CD4-positive, alpha-beta memory T cell (primary cell): Measurements from ENCODE around the gene TSPAN31. TPM values are rescaled to one million over a fixed set of nuclear protein-coding genes. Genes with fewer than 3 reads are reported as not detected.

Experiments
- CTCF ChIA-PET: fragments of 350-600 bp; sonication (Branson Sonifier 250); formaldehyde crosslinking; loops from one replicate; lab custom pipeline; 2021; ENCODE audit warnings: inconsistent platforms; ENCODE audit not compliant: partially characterized antibody; lab: Charles Lee
- POLR2A ChIA-PET: fragments of 350-600 bp; sonication (Branson Sonifier 250); formaldehyde crosslinking; loops from one replicate; lab custom pipeline; 2021; ENCODE audit not compliant: partially characterized antibody; lab: Charles Lee
- DNase-seq, 5 donors: peaks; one replicate each; pipeline versions ENCODE4 v3.0.0 to v3.0.0-alpha.2; 2020 to 2022; ENCODE audit warnings: mixed read lengths in 1 of 5
- H3K27ac ChIP-seq: one replicate; pipeline ENCODE4 v1.7.0; 2013; ENCODE audit warnings: low read depth, low read length
- H3K27me3 ChIP-seq: 2 replicates; pipeline ENCODE4 v1.7.0; 2013; ENCODE audit warnings: mild to moderate bottlenecking, low read length, moderate library complexity; ENCODE audit not compliant: insufficient read depth
- H3K36me3 ChIP-seq: 2 replicates; pipeline ENCODE4 v1.7.0; 2013; ENCODE audit warnings: mild to moderate bottlenecking, low read length, moderate library complexity; ENCODE audit not compliant: insufficient read depth
- H3K4me1 ChIP-seq: 2 replicates; pipeline ENCODE4 v1.7.0; 2013; ENCODE audit warnings: mild to moderate bottlenecking, low read length, moderate library complexity; ENCODE audit not compliant: insufficient read depth
- H3K4me3 ChIP-seq, 2 donors: one replicate each; pipeline ENCODE4 v1.7.0; 2013; ENCODE audit warnings: low read length in 2 of 2, mild to moderate bottlenecking in 1 of 2
- H3K9me3 ChIP-seq, 2 donors: one replicate each; pipeline ENCODE4 v1.7.0; 2013; ENCODE audit warnings: low read length in 2 of 2, control low read depth in 1 of 2; ENCODE audit not compliant: control insufficient read depth in 1 of 2
- H3K27ac Mint-ChIP-seq, 7 donors: one replicate each; pipeline ENCODE4 v1.8.0; 2020 to 2021; ENCODE audit warnings: mixed read lengths in 7 of 7, mild to moderate bottlenecking in 6 of 7, inconsistent platforms in 3 of 7, moderate library complexity in 3 of 7
- H3K27me3 Mint-ChIP-seq, 2 donors: one replicate each; pipeline ENCODE4 v1.8.0; 2020 to 2021; ENCODE audit warnings: mixed read lengths in 2 of 2
- H3K36me3 Mint-ChIP-seq, 2 donors: one replicate each; pipeline ENCODE4 v1.8.0; 2020 to 2021; ENCODE audit warnings: mixed read lengths in 2 of 2, inconsistent platforms in 1 of 2, mild to moderate bottlenecking in 1 of 2
- H3K4me1 Mint-ChIP-seq, 4 donors: one replicate each; pipeline ENCODE4 v1.8.0; 2020 to 2021; ENCODE audit warnings: mixed read lengths in 4 of 4, mild to moderate bottlenecking in 1 of 4
- H3K4me3 Mint-ChIP-seq, 8 donors: one replicate each; pipeline ENCODE4 v1.8.0; 2020 to 2021; ENCODE audit warnings: mixed read lengths in 8 of 8, mild to moderate bottlenecking in 7 of 8, moderate library complexity in 6 of 8, inconsistent platforms in 3 of 8
- H3K9me3 Mint-ChIP-seq, 8 donors: one replicate each; pipeline ENCODE4 v1.8.0; 2020 to 2021; ENCODE audit warnings: mixed read lengths in 8 of 8, mild to moderate bottlenecking in 5 of 8, inconsistent platforms in 3 of 8, moderate library complexity in 1 of 8
- intact Hi-C: fragments of 100-400 bp; cut with micrococcal nuclease; formaldehyde crosslinking; loops from one replicate; pipeline ENCODE4 v1.15.1; 2023
- polyA plus RNA-seq, 2 donors: library from polyadenylated mRNA; unstranded; fragments of 300-500 nt; fragmentation: Illumina TruSeq; gene quantifications; one replicate each; pipeline ENCODE4 v1.2.3, GENCODE V29; 2021
- total RNA-seq, 2 experiments: library from RNA; stranded (reverse); gene quantifications; one replicate each; pipeline ENCODE4 v1.2.3, GENCODE V29; 2021

The TSPAN31 gene
- total and polyA plus RNA-seq, 4 experiments from 2014 or later: 27.5 to 76.2 (median 34.0) TPM

GRCh38 chr12:57765698-57766463 lies 21.0 kb downstream of the TSPAN31 start:
- Histone ChIP-seq H3K27ac (no peak overlapping the region), H3K4me1 (peaks cover 35% of the 10 kb centered on the region), H3K4me3 (peak overlapping the region; percentile 37 to 60), H3K27me3 (peaks cover 19% of the 10 kb centered on the region), H3K36me3 (no peaks in the 10 kb centered on the region), H3K9me3 (no peaks in the 10 kb centered on the region)
- peak overlapping the region; percentile 85 to 94 (median 88) for H3K4me3 Mint-ChIP-seq
- ChIA-PET POLR2A (interaction anchor here (0.6 to 4.3 kb wide), 7 partner anchors 10 to 132 kb away, joined by 3 to 45 read pairs (median 4); partner anchors contain the start of genes TSFM and TSPAN31), CTCF (interaction anchor here (0.6 to 3.6 kb wide), 10 partner anchors 9 to 140 kb away, joined by 3 to 36 read pairs (median 5); partner anchors contain the start of gene TSFM)
- no peak for DNase-seq
- peaks cover 0 to 2% (median 0%) of the 10 kb centered on the region in 8 donors for H3K9me3 Mint-ChIP-seq
- H3K27ac Mint-ChIP-seq: peak overlapping the region in 5 of 7 donors; percentile 36 to 78 (median 64)
- intact Hi-C loops: loop anchor here (1.0 to 2.0 kb wide), 2 partner anchors 10 to 139 kb away; no protein-coding TSS in a partner anchor
- H3K36me3 Mint-ChIP-seq: peaks cover 11 to 14% of the 10 kb centered on the region in 2 donors
- H3K4me1 Mint-ChIP-seq: peaks cover 9 to 48% (median 24%) of the 10 kb centered on the region in 4 donors
- H3K27me3 Mint-ChIP-seq: peaks cover 6 to 13% of the 10 kb centered on the region in 2 donors

GRCh38 chr12:57766464-57767304 lies 21.8 kb downstream of the TSPAN31 start, which contains the start of gene CYP27B1:
Gene CYP27B1, minus strand, starts transcription at chr12:57767078. Its CDS starts 37 bp downstream, at chr12:57767041.
- peak within 1 kb of the TSS; percentile 37 to 60 for H3K4me3 ChIP-seq
- intact Hi-C loops: no loop called here
- POLR2A ChIA-PET: interaction anchor here (0.6 to 4.3 kb wide), 9 partner anchors 9 to 131 kb away, joined by 3 to 45 read pairs (median 4); partner anchors contain the start of genes CDK4, TSFM and TSPAN31

GRCh38 chr12:57767305-57767698 lies 22.5 kb downstream of the TSPAN31 start:
- Mint-ChIP-seq H3K4me3 (peak overlapping the region in 3 of 8 donors; percentile 6 to 94 (median 91)), H3K36me3 (peaks cover 11 to 19% of the 10 kb centered on the region in 2 donors), H3K4me1 (peaks cover 17 to 54% (median 34%) of the 10 kb centered on the region in 4 donors), H3K9me3 (peaks cover 0 to 2% (median 0%) of the 10 kb centered on the region in 8 donors), H3K27me3 (peaks cover 6 to 15% of the 10 kb centered on the region in 2 donors), H3K27ac (no peak overlapping the region)
- no peak overlapping the region for H3K27ac ChIP-seq
- ChIA-PET POLR2A (interaction anchor here (1.0 to 4.3 kb wide), 8 partner anchors 8 to 26 kb away, joined by 3 to 45 read pairs (median 4); partner anchors contain the start of genes CDK4, TSFM and TSPAN31), CTCF (interaction anchor here (0.8 to 4.8 kb wide), 9 partner anchors 8 to 138 kb away, joined by 3 to 36 read pairs (median 4); no protein-coding TSS in a partner anchor)
- peaks cover 19% of the 10 kb centered on the region for H3K27me3 ChIP-seq
- H3K4me3 ChIP-seq: no peak overlapping the region
- intact Hi-C loops: no loop called here
- no peaks in the 10 kb centered on the region for H3K9me3 ChIP-seq
- peaks cover 45% of the 10 kb centered on the region for H3K4me1 ChIP-seq
- no peaks in the 10 kb centered on the region for H3K36me3 ChIP-seq
- DNase-seq: no peak

More at GRCh38 chr12:57766464-57767304, 21.8 kb downstream of the TSPAN31 start, which contains the start of gene CYP27B1:
- Histone ChIP-seq H3K4me1 (peaks cover 43% of the 10 kb centered on the region), H3K36me3 (no peaks in the 10 kb centered on the region), H3K27ac (no peak within 1 kb of the TSS), H3K9me3 (no peaks in the 10 kb centered on the region), H3K27me3 (peaks cover 19% of the 10 kb centered on the region)
- Mint-ChIP-seq H3K27ac (peak within 1 kb of the TSS in 5 of 7 donors; percentile 54 to 78 (median 64)), H3K4me1 (peaks cover 14 to 49% (median 31%) of the 10 kb centered on the region in 4 donors), H3K36me3 (peaks cover 11 to 15% of the 10 kb centered on the region in 2 donors), H3K9me3 (peaks cover 0 to 2% (median 0%) of the 10 kb centered on the region in 8 donors), H3K27me3 (peaks cover 6 to 15% of the 10 kb centered on the region in 2 donors), H3K4me3 (peak within 1 kb of the TSS; percentile 85 to 94 (median 88))
- CTCF ChIA-PET: interaction anchor here (0.6 to 4.8 kb wide), 11 partner anchors 7 to 139 kb away, joined by 3 to 36 read pairs (median 4); no protein-coding TSS in a partner anchor
- DNase-seq: no peak

GRCh38 chr12:57767876-57768275 lies 23.0 kb downstream of the TSPAN31 start:
- no peak for DNase-seq
- POLR2A ChIA-PET: interaction anchor here (0.6 to 4.3 kb wide), 7 partner anchors 9 to 165 kb away, joined by 3 to 45 read pairs (median 4); partner anchors contain the start of genes CDK4, TSFM and TSPAN31
- Mint-ChIP-seq H3K4me3 (peak overlapping the region in 1 of 8 donors; percentile 27), H3K4me1 (peaks cover 18 to 56% (median 36%) of the 10 kb centered on the region in 4 donors), H3K9me3 (peaks cover 0 to 2% (median 0%) of the 10 kb centered on the region in 8 donors), H3K36me3 (peaks cover 11 to 20% of the 10 kb centered on the region in 2 donors), H3K27me3 (peaks cover 6 to 15% of the 10 kb centered on the region in 2 donors), H3K27ac (no peak overlapping the region)
- intact Hi-C loops: no loop called here
- peaks cover 19% of the 10 kb centered on the region for H3K27me3 ChIP-seq
- no peaks in the 10 kb centered on the region for H3K9me3 ChIP-seq
- no peak overlapping the region for H3K27ac ChIP-seq
- CTCF ChIA-PET: interaction anchor here (0.8 to 4.8 kb wide), 8 partner anchors 9 to 138 kb away, joined by 3 to 36 read pairs (median 10); no protein-coding TSS in a partner anchor
- H3K36me3 ChIP-seq: no peaks in the 10 kb centered on the region
- H3K4me1 ChIP-seq: peaks cover 48% of the 10 kb centered on the region
- no peak overlapping the region for H3K4me3 ChIP-seq

GRCh38 chr12:57769594-57769993 lies 24.8 kb downstream of the TSPAN31 start:
- Mint-ChIP-seq H3K4me1 (peaks cover 19 to 54% (median 32%) of the 10 kb centered on the region in 4 donors), H3K27ac (peak overlapping the region in 4 of 7 donors; percentile 8 to 72 (median 59)), H3K36me3 (peaks cover 11 to 21% of the 10 kb centered on the region in 2 donors), H3K27me3 (peaks cover 1 to 9% of the 10 kb centered on the region in 2 donors), H3K4me3 (peak overlapping the region in 6 of 8 donors; percentile 2 to 77 (median 21)), H3K9me3 (peaks cover 0 to 2% (median 0%) of the 10 kb centered on the region in 8 donors)
- Histone ChIP-seq H3K4me3 (no peak overlapping the region), H3K27ac (no peak overlapping the region), H3K36me3 (no peaks in the 10 kb centered on the region), H3K9me3 (no peaks in the 10 kb centered on the region), H3K4me1 (peaks cover 52% of the 10 kb centered on the region), H3K27me3 (peaks cover 19% of the 10 kb centered on the region)
- intact Hi-C loops: no loop called here
- ChIA-PET POLR2A (interaction anchor here (1.2 kb wide), 1 partner anchor 13 kb away, joined by 3 read pairs; the partner anchor contains the start of gene TSFM), CTCF (interaction anchor here (1.7 to 4.8 kb wide), 2 partner anchors 10 to 12 kb away, joined by 4 to 27 read pairs; no protein-coding TSS in a partner anchor)
- DNase-seq: no peak

GRCh38 chr12:57770734-57771133 lies 25.9 kb downstream of the TSPAN31 start:
- CTCF ChIA-PET: interaction anchor here (0.8 to 4.8 kb wide), 3 partner anchors 11 to 12 kb away, joined by 4 to 27 read pairs (median 4); partner anchors contain the start of gene TSFM
- Histone ChIP-seq H3K4me1 (peaks cover 41% of the 10 kb centered on the region), H3K4me3 (no peak overlapping the region), H3K9me3 (no peaks in the 10 kb centered on the region), H3K27me3 (peaks cover 14% of the 10 kb centered on the region), H3K36me3 (no peaks in the 10 kb centered on the region), H3K27ac (peak overlapping the region; percentile 84)
- DNase-seq: no peak
- peak overlapping the region; percentile 33 to 99 (median 78) for H3K27ac Mint-ChIP-seq
- intact Hi-C loops: no loop called here
- H3K4me3 Mint-ChIP-seq: peak overlapping the region in 5 of 8 donors; percentile 5 to 98 (median 57)
- H3K4me1 Mint-ChIP-seq: peaks cover 19 to 43% (median 26%) of the 10 kb centered on the region in 4 donors
- H3K36me3 Mint-ChIP-seq: peaks cover 13 to 23% of the 10 kb centered on the region in 2 donors
- peaks cover 0 to 2% (median 0%) of the 10 kb centered on the region in 8 donors for H3K9me3 Mint-ChIP-seq
- POLR2A ChIA-PET: interaction anchor here (0.7 kb wide), 1 partner anchor 36 kb away, joined by 3 read pairs; no protein-coding TSS in a partner anchor
- peaks cover 1 to 8% of the 10 kb centered on the region in 2 donors for H3K27me3 Mint-ChIP-seq
